ENCODE measurements around the gene ECE2. TPM values are rescaled to one million over a fixed set of nuclear protein-coding genes. Genes with fewer than 3 reads are reported as not detected.
"Not testable (repeated sequence)": the region's sequence is repeated elsewhere in the genome, so short reads cannot be mapped to it uniquely, and the experiment has no call there.

The ECE2 gene
- total RNA-seq, 1 donor, result not detected

GRCh38 chr3:184335661-184336546 lies 60.1 kb downstream of the ECE2 start:
- peak; percentile 82 for DNase-seq (ENCODE audit: low read depth)
- no peak for TF ChIP-seq CTCF (IDR thresholded peaks at IDR 0.05; ENCODE audit: insufficient read depth, low read depth, low read length)
- H3K4me3 ChIP-seq (ENCODE audit: low read depth, low read length), result peak overlapping the region; percentile 75

GRCh38 chr3:184336547-184337398 lies 61.0 kb downstream of the ECE2 start:
- no peak for TF ChIP-seq CTCF (IDR thresholded peaks at IDR 0.05; ENCODE audit: insufficient read depth, low read depth, low read length)
- peak; percentile 63 for DNase-seq (ENCODE audit: low read depth)
- peak overlapping the region; percentile 75 for H3K4me3 ChIP-seq (ENCODE audit: low read depth, low read length)

- DNase-seq (ENCODE audit: low read depth), result no peak
These were observed 61.5 kb downstream of the ECE2 start, which contains the start of gene FAM131A for GRCh38 chr3:184337399-184337714. Gene FAM131A, plus strand, starts transcription at chr3:184337600. Its CDS starts 31 bp downstream, at chr3:184337631.

GRCh38 chr3:184337981-184338380 lies 62.2 kb downstream of the ECE2 start:
- no peak overlapping the region for H3K4me3 ChIP-seq (ENCODE audit: low read depth, low read length)
- no peak for DNase-seq (ENCODE audit: low read depth)
- no peak for TF ChIP-seq CTCF (IDR thresholded peaks at IDR 0.05; ENCODE audit: insufficient read depth, low read depth, low read length)

More at GRCh38 chr3:184337399-184337714, 61.5 kb downstream of the ECE2 start, which contains the start of gene FAM131A:
- no peak for TF ChIP-seq CTCF (IDR thresholded peaks at IDR 0.05; ENCODE audit: insufficient read depth, low read depth, low read length)
- H3K4me3 ChIP-seq (ENCODE audit: low read depth, low read length), result peak within 1 kb of the TSS; percentile 75

GRCh38 chr3:184338511-184338945 lies 62.7 kb downstream of the ECE2 start:
- DNase-seq (ENCODE audit: low read depth), result peak; percentile 70
- H3K4me3 ChIP-seq (ENCODE audit: low read depth, low read length), result peak overlapping the region; percentile 15
- peak; percentile 16 for TF ChIP-seq CTCF (IDR thresholded peaks at IDR 0.05; ENCODE audit: insufficient read depth, low read depth, low read length)

GRCh38 chr3:184339001-184339400 lies 63.2 kb downstream of the ECE2 start:
- TF ChIP-seq CTCF (IDR thresholded peaks at IDR 0.05; ENCODE audit: insufficient read depth, low read depth, low read length), result no peak
- DNase-seq (ENCODE audit: low read depth), result no peak
- H3K4me3 ChIP-seq (ENCODE audit: low read depth, low read length), result peak overlapping the region; percentile 15

GRCh38 chr3:184339451-184340135 lies 63.8 kb downstream of the ECE2 start:
- DNase-seq (ENCODE audit: low read depth), result peak; percentile 54
- H3K4me3 ChIP-seq (ENCODE audit: low read depth, low read length), result not testable (repeated sequence)

All from fibroblast of villous mesenchyme (primary cell).